GM23338 (cell line): ENCODE results near the gene ZCCHC24. TPM values are rescaled to one million over a fixed set of nuclear protein-coding genes. Genes with fewer than 3 reads are reported as not detected.

ENCODE experiments used
- ATAC-seq: fragments of 200-7000 bp; cut with Tn5 transposase; 3 replicates; pipeline ENCODE4 v1.9.1; 2020
- DNase-seq: peaks from one replicate; pipeline ENCODE4 v3.0.0-alpha.2; 2015; ENCODE audit warnings: low spot score
- H2AFZ ChIP-seq: fragments of 200-600 bp; sonication (generic); 2 replicates; pipeline ENCODE4 v1.8.0; 2016; ENCODE audit warnings: antibody characterized with exemption, mild to moderate bottlenecking, moderate library complexity
- H3F3A ChIP-seq: fragments of 200-600 bp; sonication (generic); replicated peaks from 2 replicates; pipeline ENCODE4 v1.8.0; 2017; ENCODE audit warnings: antibody characterized with exemption, mixed run types, low read depth
- H3K27ac ChIP-seq: fragments of 200-600 bp; sonication (generic); 2 replicates; pipeline ENCODE4 v1.6.1; 2016; ENCODE audit warnings: low read depth
- H3K27me3 ChIP-seq: fragments of 200-600 bp; sonication (generic); 2 replicates; pipeline ENCODE4 v1.8.0; 2016; ENCODE audit warnings: mild to moderate bottlenecking, mixed run types, moderate library complexity; ENCODE audit not compliant: insufficient read depth
- H3K36me3 ChIP-seq: fragments of 200-600 bp; sonication (generic); 2 replicates; pipeline ENCODE4 v1.8.0; 2016; ENCODE audit warnings: mild to moderate bottlenecking; ENCODE audit not compliant: insufficient read depth
- H3K4me1 ChIP-seq: fragments of 200-600 bp; sonication (generic); 2 replicates; pipeline ENCODE4 v1.8.0; 2016; ENCODE audit warnings: mild to moderate bottlenecking, moderate library complexity; ENCODE audit not compliant: insufficient read depth
- H3K4me2 ChIP-seq: fragments of 200-600 bp; sonication (generic); 2 replicates; pipeline ENCODE4 v1.7.1; 2017; ENCODE audit warnings: mixed run types
- H3K4me3 ChIP-seq: fragments of 200-600 bp; sonication (generic); 2 replicates; pipeline ENCODE4 v1.6.1; 2016; ENCODE audit warnings: mixed run types
- H3K79me2 ChIP-seq: fragments of 200-600 bp; sonication (generic); replicated peaks from 2 replicates; pipeline ENCODE4 v1.8.0; 2017; ENCODE audit warnings: mild to moderate bottlenecking; ENCODE audit not compliant: insufficient read depth
- H3K9me2 ChIP-seq: fragments of 200-600 bp; sonication (generic); 2 replicates; pipeline ENCODE4 v1.8.0; 2017; ENCODE audit not compliant: insufficient read depth
- H4K20me1 ChIP-seq: fragments of 200-600 bp; sonication (generic); replicated peaks from 2 replicates; pipeline ENCODE4 v1.8.0; 2017; ENCODE audit warnings: mild to moderate bottlenecking; ENCODE audit not compliant: insufficient read depth
- H3K27ac Mint-ChIP-seq: 2 replicates; pipeline ENCODE4 v1.8.0; 2020; ENCODE audit warnings: inconsistent platforms, mild to moderate bottlenecking, moderate library complexity, mixed read lengths
- H3K27me3 Mint-ChIP-seq: 3 replicates; pipeline ENCODE4 v1.8.0; 2022; ENCODE audit warnings: low read depth, mild to moderate bottlenecking, moderate library complexity, mixed read lengths, inconsistent platforms; ENCODE audit not compliant: insufficient read depth, poor library complexity
- H3K36me3 Mint-ChIP-seq: 3 replicates; pipeline ENCODE4 v1.8.0; 2021; ENCODE audit warnings: low read depth, mild to moderate bottlenecking, inconsistent platforms, moderate library complexity, mixed read lengths
- H3K4me1 Mint-ChIP-seq: 3 replicates; pipeline ENCODE4 v1.8.0; 2020; ENCODE audit warnings: mild to moderate bottlenecking, inconsistent platforms, mixed read lengths
- H3K4me3 Mint-ChIP-seq: 3 replicates; pipeline ENCODE4 v1.8.0; 2021; ENCODE audit warnings: moderate library complexity, mild to moderate bottlenecking, inconsistent platforms, mixed read lengths
- H3K9me3 Mint-ChIP-seq: 3 replicates; pipeline ENCODE4 v1.8.0; 2020; ENCODE audit warnings: moderate library complexity, mild to moderate bottlenecking, inconsistent platforms, mixed read lengths
- CREB1 ChIP-seq: fragments of 250-450 bp; sonication (Bioruptor Pico); IDR thresholded peaks from 2 replicates; pipeline ENCODE4 v1.5.0; 2020; ENCODE audit warnings: low read depth, mild to moderate bottlenecking, moderate library complexity
- CTCF ChIP-seq, 2 experiments: fragments of 200-600 bp in 1 of 2; sonication (generic) in 1 of 2; conservative IDR thresholded peaks; 2 replicates each; pipeline versions ENCODE4 v1.5.1 to v1.6.1; 2016 to 2017; ENCODE audit warnings: antibody characterized with exemption in 2 of 2, low read depth in 2 of 2, mild to moderate bottlenecking in 2 of 2, moderate library complexity in 1 of 2
- ETS1 ChIP-seq: IDR thresholded peaks from 2 replicates; pipeline ENCODE4 v1.6.1; 2016; ENCODE audit warnings: antibody characterized with exemption
- EZH2phosphoT487 ChIP-seq: fragments of 200-600 bp; sonication (generic); IDR thresholded peaks from one replicate; pipeline ENCODE4 v1.8.1; 2018; ENCODE audit warnings: antibody characterized with exemption; ENCODE audit not compliant: unreplicated experiment
- JUNB ChIP-seq: IDR thresholded peaks from one replicate; pipeline ENCODE4 v1.6.1; 2016; ENCODE audit warnings: antibody characterized with exemption; ENCODE audit not compliant: unreplicated experiment
- REST ChIP-seq: IDR thresholded peaks from one replicate; pipeline ENCODE4 v1.6.1; 2018; ENCODE audit warnings: antibody characterized with exemption; ENCODE audit not compliant: unreplicated experiment
- ZNF114 ChIP-seq: fragments of 250-450 bp; sonication (Bioruptor Pico); IDR thresholded peaks from 2 replicates; pipeline ENCODE4 v1.5.0; 2020; ENCODE audit warnings: mild to moderate bottlenecking, moderate library complexity
- ZNF331 ChIP-seq: fragments of 250-450 bp; sonication (Bioruptor Pico); IDR thresholded peaks from 2 replicates; pipeline ENCODE4 v1.5.0; 2020; ENCODE audit warnings: low read depth, mild to moderate bottlenecking, moderate library complexity
- polyA plus RNA-seq: library from polyadenylated mRNA; unstranded; fragments of >200 nt; fragmentation: Nextera tagmentation; extraction: Ambion mirVana; gene quantifications from 2 replicates; pipeline ENCODE4 v1.2.1, GENCODE V29; 2016
- total RNA-seq: library from RNA; depleted of rRNA; stranded (reverse); fragments of >200 nt; shearing (Covaris generic); gene quantifications from 2 replicates; pipeline ENCODE4 v1.2.3, GENCODE V29; 2014

The ZCCHC24 gene
- total and polyA plus RNA-seq, 2 experiments from 2014 or later = 2.0 to 10.1 TPM

- Mint-ChIP-seq H3K27me3 (peaks cover 6% of the 10 kb centered on the region), H3K4me3 (no peak overlapping the region), H3K27ac (no peak overlapping the region), H3K9me3 (no peaks in the 10 kb centered on the region), H3K36me3 (no peaks in the 10 kb centered on the region), H3K4me1 (peaks cover 27% of the 10 kb centered on the region)
- Histone ChIP-seq H4K20me1 (no peaks in the 10 kb centered on the region; the same call in 1 of the 2 replicates), H3K27ac (no peak overlapping the region), H3K27me3 (no peaks in the 10 kb centered on the region), H3K4me1 (no peaks in the 10 kb centered on the region; the same call in 1 of the 2 replicates), H2AFZ (no peak overlapping the region), H3K36me3 (no peaks in the 10 kb centered on the region), H3K4me2 (no peak overlapping the region), H3F3A (no peaks in the 10 kb centered on the region), H3K9me2 (no peaks in the 10 kb centered on the region), H3K4me3 (no peak overlapping the region), H3K79me2 (no peaks in the 10 kb centered on the region)
- ATAC-seq (no peak), DNase-seq (no peak)
- TF ChIP-seq ETS1 = no peak
- no peak for TF ChIP-seq JUNB
- no peak for TF ChIP-seq CREB1
- TF ChIP-seq ZNF331 (CRISPR knock-in tag) = no peak
- TF ChIP-seq REST = no peak
- no peak for TF ChIP-seq EZH2phosphoT487
- no peak for TF ChIP-seq CTCF (conservative IDR thresholded peaks at IDR 0.05; ENCODE audit: low read depth in 2 of 2)
- no peak for TF ChIP-seq ZNF114 (CRISPR knock-in tag)
Measured at GRCh38 chr10:79436850-79437103, 8.6 kb downstream of the ZCCHC24 start.

GRCh38 chr10:79436066-79436849 lies 9.2 kb downstream of the ZCCHC24 start:
- Histone ChIP-seq H3K36me3 (no peaks in the 10 kb centered on the region; the same call in 1 of the 2 replicates), H2AFZ (no peak overlapping the region), H3F3A (no peaks in the 10 kb centered on the region), H3K4me1 (no peaks in the 10 kb centered on the region; the same call in 1 of the 2 replicates), H3K79me2 (no peaks in the 10 kb centered on the region), H4K20me1 (no peaks in the 10 kb centered on the region; the same call in 1 of the 2 replicates), H3K9me2 (no peaks in the 10 kb centered on the region), H3K27ac (no peak overlapping the region), H3K4me3 (no peak overlapping the region), H3K27me3 (no peaks in the 10 kb centered on the region), H3K4me2 (no peak overlapping the region)
- DNase-seq (no peak), ATAC-seq (no peak)
- Mint-ChIP-seq H3K36me3 (no peaks in the 10 kb centered on the region), H3K4me3 (no peak overlapping the region), H3K27ac (no peak overlapping the region), H3K9me3 (no peaks in the 10 kb centered on the region), H3K4me1 (peaks cover 28% of the 10 kb centered on the region), H3K27me3 (peaks cover 6% of the 10 kb centered on the region)
- TF ChIP-seq CTCF (conservative IDR thresholded peaks at IDR 0.05; ENCODE audit: low read depth in 2 of 2) (no peak), CREB1 (no peak), EZH2phosphoT487 (no peak)
